Lower leg skin (tissue), 4 donors: ENCODE results near the gene MCF2L2. TPM values are rescaled to one million over a fixed set of nuclear protein-coding genes. Genes with fewer than 3 reads are reported as not detected.
A peak's percentile ranks its signal among the peaks of the same experiment; 100 is the strongest.

Experiments
- DNase-seq, 2 donors: peaks; one replicate each; pipeline ENCODE4 v3.0.0-alpha.2; 2019; ENCODE audit warnings: low spot score in 2 of 2
- H3K4me3 ChIP-seq: fragments of 200-600 bp; sonication (generic); 2 replicates; pipeline ENCODE4 v1.5.1; 2017; ENCODE audit warnings: mild to moderate bottlenecking, low read depth; ENCODE audit not compliant: poor library complexity, severe bottlenecking
- POLR2A ChIP-seq, 2 donors: fragments of 450-650 bp; IDR thresholded peaks; one replicate each; pipeline ENCODE4 v1.6.1; 2016 to 2017; ENCODE audit warnings: antibody characterized with exemption in 2 of 2, mild to moderate bottlenecking in 1 of 2, moderate library complexity in 1 of 2
- WGBS, 2 donors: methylation state at CpG; one replicate each; pipeline ENCODE4 v1.1.5; 2018; 5-methylcytosine and 5-hydroxymethylcytosine counted together
- intact Hi-C: fragments of 100-400 bp; cut with DNase I; formaldehyde crosslinking; loops from one replicate; pipeline ENCODE4 v1.15.0; 2023; ENCODE audit warnings: low total_unique reads
- total RNA-seq, 4 donors: library from RNA; depleted of rRNA; stranded (reverse); fragments of >200 nt; gene quantifications; one replicate each; pipeline ENCODE4 v1.1.0, GENCODE V29; 2016
- TF ChIP-seq, protein P1 (sequence below), 3 donors: fragments of 450-650 bp; IDR thresholded peaks; one replicate each; pipeline ENCODE4 v1.5.1; 2016; ENCODE audit warnings: antibody characterized with exemption in 3 of 3, mild to moderate bottlenecking in 3 of 3, moderate library complexity in 2 of 3

MCF2L2 gene
- total RNA-seq, 4 donors from 2014 or later, result 0.88 to 1.3 (median 1.1) TPM; not detected in 1

DNA sequence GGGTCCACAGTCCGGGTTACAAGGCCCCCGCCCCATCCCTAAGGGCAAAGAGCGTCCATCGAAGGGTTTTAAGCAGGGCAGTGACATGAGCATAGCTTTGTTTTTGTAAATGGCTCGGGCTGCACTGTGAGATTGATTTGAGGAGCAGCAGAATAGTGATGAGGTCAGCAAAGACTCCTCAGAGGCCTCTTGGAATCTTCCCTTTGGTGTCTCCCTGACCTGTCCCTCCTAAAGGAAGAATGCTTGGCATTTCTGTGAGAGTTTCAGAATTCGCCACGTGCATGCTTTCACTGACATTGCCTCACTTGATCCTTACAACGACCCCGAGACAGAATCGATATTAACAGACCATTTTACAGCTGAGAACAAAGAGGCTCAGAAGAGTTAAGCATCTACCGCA, 286.2 kb downstream of the MCF2L2 start:
- intact Hi-C loops, result no loop called here
- WGBS, 2 donors, result 67 to 74% methylated on average over 11 of the region's 11 CpGs
- H3K4me3 ChIP-seq, result no peak overlapping the region
- no peak for TF ChIP-seq POLR2A (IDR thresholded peaks at IDR 0.05)
- TF ChIP-seq, protein P1, sequence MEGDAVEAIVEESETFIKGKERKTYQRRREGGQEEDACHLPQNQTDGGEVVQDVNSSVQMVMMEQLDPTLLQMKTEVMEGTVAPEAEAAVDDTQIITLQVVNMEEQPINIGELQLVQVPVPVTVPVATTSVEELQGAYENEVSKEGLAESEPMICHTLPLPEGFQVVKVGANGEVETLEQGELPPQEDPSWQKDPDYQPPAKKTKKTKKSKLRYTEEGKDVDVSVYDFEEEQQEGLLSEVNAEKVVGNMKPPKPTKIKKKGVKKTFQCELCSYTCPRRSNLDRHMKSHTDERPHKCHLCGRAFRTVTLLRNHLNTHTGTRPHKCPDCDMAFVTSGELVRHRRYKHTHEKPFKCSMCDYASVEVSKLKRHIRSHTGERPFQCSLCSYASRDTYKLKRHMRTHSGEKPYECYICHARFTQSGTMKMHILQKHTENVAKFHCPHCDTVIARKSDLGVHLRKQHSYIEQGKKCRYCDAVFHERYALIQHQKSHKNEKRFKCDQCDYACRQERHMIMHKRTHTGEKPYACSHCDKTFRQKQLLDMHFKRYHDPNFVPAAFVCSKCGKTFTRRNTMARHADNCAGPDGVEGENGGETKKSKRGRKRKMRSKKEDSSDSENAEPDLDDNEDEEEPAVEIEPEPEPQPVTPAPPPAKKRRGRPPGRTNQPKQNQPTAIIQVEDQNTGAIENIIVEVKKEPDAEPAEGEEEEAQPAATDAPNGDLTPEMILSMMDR (IDR thresholded peaks at IDR 0.05), result no peak
- peak in 1 of 2 donors; percentile 25 for DNase-seq

DNA sequence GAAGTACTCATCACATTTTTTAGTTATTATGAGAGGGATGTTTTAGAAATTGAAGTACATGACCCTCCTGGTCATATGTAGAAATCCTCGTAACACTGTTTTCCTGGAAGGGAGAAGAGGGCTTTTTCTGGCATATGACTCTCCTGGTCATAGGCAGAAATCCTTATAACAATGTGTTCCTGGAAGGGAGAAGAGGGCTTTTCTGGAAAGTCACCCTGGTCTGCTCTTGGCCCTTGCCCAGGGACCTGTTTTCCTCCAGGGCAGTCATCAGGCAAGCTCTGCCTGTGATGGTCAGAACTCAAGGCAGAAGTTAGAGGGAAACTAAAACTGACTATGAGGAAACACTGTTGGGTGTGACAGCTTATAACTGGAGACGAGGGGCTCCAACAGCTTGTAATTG, 293.6 kb downstream of the MCF2L2 start:
- peak in 1 of 2 donors; percentile 20 for DNase-seq
- WGBS, 2 donors, result 82 to 84% methylated on average over 2 of the region's 2 CpGs
- no peak overlapping the region for H3K4me3 ChIP-seq
- TF ChIP-seq, protein P1 (IDR thresholded peaks at IDR 0.05), result no peak
- no peak for TF ChIP-seq POLR2A (IDR thresholded peaks at IDR 0.05)
- intact Hi-C loops, result no loop called here

DNA sequence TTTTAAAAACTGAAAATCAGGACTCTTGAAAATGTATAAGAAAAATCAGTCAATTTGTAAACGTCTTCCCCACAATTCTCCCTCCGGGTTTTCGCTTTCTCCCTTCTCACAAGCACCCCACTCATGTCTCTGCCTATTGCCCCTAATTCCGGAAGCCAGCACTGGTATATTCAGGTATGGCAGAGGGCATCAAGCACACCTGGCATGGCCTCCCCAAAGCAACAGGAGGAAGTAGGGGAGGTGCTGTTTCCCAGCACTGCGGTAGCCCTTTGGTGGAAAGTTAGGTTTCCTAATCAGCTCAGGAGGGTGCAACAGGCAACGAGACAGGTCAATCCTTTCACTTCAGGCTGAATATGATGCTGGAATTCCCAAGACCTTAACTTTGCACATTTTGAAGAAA, 296.0 kb downstream of the MCF2L2 start:
- peak in 1 of 2 donors; percentile 40 for DNase-seq
- intact Hi-C loops, result no loop called here

DNA sequence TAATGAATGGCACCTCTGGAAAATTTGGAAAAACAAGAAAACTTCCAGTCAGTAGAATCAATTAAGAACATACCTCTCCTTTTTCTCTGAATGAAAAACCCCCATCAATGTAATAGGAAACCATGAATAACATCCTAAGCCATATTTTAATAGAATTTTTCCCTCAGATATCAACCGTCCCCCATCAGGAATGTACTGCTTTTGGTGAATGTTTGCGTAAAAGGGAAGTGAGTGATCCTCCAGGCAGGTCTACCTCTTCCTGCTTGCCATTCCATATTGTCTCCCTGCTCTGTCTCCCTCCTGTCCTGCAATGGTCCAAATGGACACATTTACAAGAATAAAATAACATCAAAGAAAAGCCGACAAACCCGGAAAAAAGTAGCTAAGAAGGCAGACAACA, 296.7 kb downstream of the MCF2L2 start:
- intact Hi-C loops, result no loop called here
- DNase-seq, result no peak
- WGBS, 2 donors, result 52 to 59% methylated on average over 4 of the region's 4 CpGs
- no peak overlapping the region for H3K4me3 ChIP-seq
- TF ChIP-seq, protein P1 (IDR thresholded peaks at IDR 0.05), result no peak
- TF ChIP-seq POLR2A (IDR thresholded peaks at IDR 0.05), result no peak

More for the DNA sequence above, 296.0 kb downstream of the MCF2L2 start:
- WGBS, 2 donors, result 47 to 50% methylated on average over 6 of the region's 6 CpGs
- H3K4me3 ChIP-seq, result no peak overlapping the region
- TF ChIP-seq, protein P1 (IDR thresholded peaks at IDR 0.05), result no peak
- TF ChIP-seq POLR2A (IDR thresholded peaks at IDR 0.05), result no peak

DNA sequence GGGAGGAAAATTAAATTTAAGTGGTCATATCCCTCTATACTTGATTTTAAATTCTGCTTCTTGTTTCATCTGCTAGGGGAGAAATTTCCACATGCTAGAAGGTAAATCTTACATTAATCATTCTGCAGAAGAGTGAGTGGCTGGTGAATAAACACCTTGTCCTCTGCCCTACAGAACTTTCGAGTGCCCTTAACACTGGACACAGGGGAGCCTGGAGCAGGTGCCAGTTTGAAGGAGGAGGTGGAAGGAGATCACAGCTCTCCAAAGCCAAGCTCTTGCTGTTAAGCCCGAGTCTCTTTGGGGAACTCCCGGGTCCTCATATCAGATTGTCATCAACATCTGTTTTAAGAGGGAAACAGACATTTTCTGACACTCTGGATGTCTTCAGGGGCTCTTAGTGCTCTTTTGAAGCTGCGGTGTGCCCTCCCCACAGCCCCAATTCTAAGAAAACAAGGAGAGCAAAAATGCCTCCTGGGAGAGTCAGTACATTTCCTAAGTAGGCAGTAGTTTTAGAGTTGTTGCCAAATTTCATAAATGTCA, 297.2 kb downstream of the MCF2L2 start:
- 47 to 59% methylated on average over 4 of the region's 4 CpGs for WGBS, 2 donors
- no peak overlapping the region for H3K4me3 ChIP-seq
- intact Hi-C loops, result no loop called here
- no peak for TF ChIP-seq POLR2A (IDR thresholded peaks at IDR 0.05)
- TF ChIP-seq, protein P1 (IDR thresholded peaks at IDR 0.05), result no peak
- peak in 1 of 2 donors; percentile 14 for DNase-seq

DNA sequence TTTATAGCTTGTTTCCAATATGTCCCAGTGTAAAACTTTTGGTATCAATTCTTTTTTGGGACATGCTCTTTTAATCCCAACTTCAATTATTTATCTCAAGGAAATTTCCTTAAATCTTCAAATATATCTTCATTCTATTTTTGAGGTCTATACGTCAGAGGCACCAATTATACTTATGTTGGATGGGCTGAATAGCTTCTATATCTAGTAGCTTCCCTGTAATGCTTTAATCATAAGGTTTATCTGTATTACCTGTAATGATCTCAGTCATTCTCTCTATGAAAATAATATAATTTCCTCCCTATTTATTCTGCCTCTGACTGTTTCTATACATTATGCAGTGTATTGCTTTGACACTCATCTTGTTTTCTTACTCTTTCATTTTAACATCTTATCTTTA, 299.2 kb downstream of the MCF2L2 start:
- DNase-seq, result no peak
- intact Hi-C loops, result loop anchor here (5.0 kb wide), 1 partner anchor 248 kb away; no protein-coding TSS in a partner anchor
- WGBS, 2 donors, result 90 to 92% methylated on average over 1 of the region's 1 CpG
- H3K4me3 ChIP-seq, result no peak overlapping the region
- no peak for TF ChIP-seq POLR2A (IDR thresholded peaks at IDR 0.05)
- TF ChIP-seq, protein P1 (IDR thresholded peaks at IDR 0.05), result no peak
